Gastrocnemius medialis (tissue), 4 donors: ENCODE measurements around the gene MLPH. TPM values are rescaled to one million over a fixed set of nuclear protein-coding genes. Genes with fewer than 3 reads are reported as not detected.

Source experiments
- ATAC-seq, 2 donors: fragments of 150-250 bp; one replicate each; pipeline ENCODE4 v1.9.1; 2016
- DNase-seq, 2 donors: peaks; one replicate each; pipeline ENCODE4 v3.0.0-alpha.2; 2019
- H3K27ac ChIP-seq, 4 donors: fragments of 200-600 bp; sonication (generic); 1 replicate in 1 of 4; 2 replicates in 3 of 4; pipeline ENCODE4 v1.5.1; 2016 to 2018; ENCODE audit warnings: mild to moderate bottlenecking in 2 of 4, moderate library complexity in 1 of 4
- H3K27me3 ChIP-seq, 3 donors: fragments of 200-600 bp; sonication (generic) in 2 of 3; 1 replicate in 1 of 3; 2 replicates in 2 of 3; pipeline versions ENCODE4 v1.5.1 to v1.6.0; 2016 to 2019; ENCODE audit warnings: mild to moderate bottlenecking in 1 of 3, moderate library complexity in 1 of 3
- H3K36me3 ChIP-seq, 2 donors: fragments of 200-600 bp; sonication (generic) in 1 of 2; one replicate each; pipeline ENCODE4 v1.5.1; 2017 to 2018
- H3K4me1 ChIP-seq, 2 donors: fragments of 200-600 bp; sonication (generic) in 1 of 2; one replicate each; pipeline ENCODE4 v1.5.1; 2016 to 2017; ENCODE audit warnings: mild to moderate bottlenecking in 2 of 2
- H3K4me3 ChIP-seq, 4 donors: fragments of 200-600 bp; sonication (generic) in 3 of 4; 1 replicate in 1 of 4; 2 replicates in 3 of 4; pipeline ENCODE4 v1.5.1; 2016 to 2019; ENCODE audit warnings: mild to moderate bottlenecking in 2 of 4
- H3K9me3 ChIP-seq, 3 donors: fragments of 200-600 bp; sonication (generic) in 2 of 3; 1 replicate in 1 of 3; 2 replicates in 2 of 3; pipeline ENCODE4 v1.5.1; 2016 to 2019
- POLR2A ChIP-seq, 2 donors: fragments of 450-650 bp; IDR thresholded peaks; one replicate each; pipeline ENCODE4 v1.6.1; 2017; ENCODE audit warnings: antibody characterized with exemption in 2 of 2, mild to moderate bottlenecking in 2 of 2, moderate library complexity in 2 of 2
- in situ Hi-C, 4 donors: fragments of 200-750 bp; cut with MboI; loops; one replicate each; pipeline versions ENCODE4 v1.15.0 to v1.8.0; 2017; ENCODE audit warnings: low sequenced_read_pairs in 4 of 4
- intact Hi-C: fragments of 100-400 bp; cut with DNase I; formaldehyde crosslinking; loops from one replicate; pipeline ENCODE4 v1.15.1; 2023; ENCODE audit warnings: low total_unique reads
- total RNA-seq, 4 donors: library from RNA; depleted of rRNA; stranded (reverse); fragments of >200 nt; gene quantifications; one replicate each; pipeline versions ENCODE4 v1.1.0 to v1.2.3, GENCODE V29; 2016
- TF ChIP-seq, protein P1 (sequence below), 5 experiments: fragments of 450-650 bp in 3 of 5; fragments of 200-600 bp in 2 of 5; sonication (generic) in 2 of 5; IDR thresholded peaks in 4 of 5; conservative IDR thresholded peaks in 1 of 5; 1 replicate in 4 of 5; 2 replicates in 1 of 5; pipeline ENCODE4 v1.5.1; 2016 to 2019; ENCODE audit warnings: antibody characterized with exemption in 5 of 5, mild to moderate bottlenecking in 3 of 5, moderate library complexity in 3 of 5

Gene MLPH
- total RNA-seq, 4 donors from 2014 or later: 6.5 to 8.7 (median 7.2) TPM

DNA sequence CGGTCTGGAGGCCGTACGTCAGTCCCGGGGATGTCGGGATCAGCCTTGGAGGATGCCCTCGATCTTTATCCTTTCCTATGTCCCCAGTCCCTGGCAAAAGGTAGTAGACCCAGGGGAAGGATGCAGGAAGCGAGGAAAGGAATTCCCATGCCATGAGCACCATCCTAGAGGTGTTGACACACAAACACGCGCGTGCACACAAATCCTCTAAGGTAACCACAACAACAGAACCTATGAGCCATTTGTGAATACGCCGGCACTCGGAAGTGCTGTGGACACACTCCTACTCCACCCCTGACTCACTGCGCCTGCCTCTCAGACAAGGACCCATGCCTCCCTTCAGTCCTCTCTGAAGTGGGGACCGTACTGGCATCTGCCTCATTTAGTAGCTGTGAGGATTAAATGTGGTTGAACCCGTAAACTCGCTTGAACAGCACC, 11.3 kb upstream of the MLPH start:
- DNase-seq: no peak
- intact Hi-C loops: loop anchor here (1.0 to 10.0 kb wide), 5 partner anchors 54 to 383 kb away; no protein-coding TSS in a partner anchor
- peak; percentile 6 to 8 for ATAC-seq
- Histone ChIP-seq H3K4me3 (peak overlapping the region; percentile 58 to 85 (median 67)), H3K9me3 (no peaks in the 10 kb centered on the region), H3K4me1 (peaks cover 10 to 28% of the 10 kb centered on the region in 2 donors), H3K36me3 (no peaks in the 10 kb centered on the region), H3K27ac (peak overlapping the region; percentile 78 to 93 (median 89)), H3K27me3 (peaks cover 0 to 8% (median 5%) of the 10 kb centered on the region in 3 donors)
- TF ChIP-seq, protein P1, sequence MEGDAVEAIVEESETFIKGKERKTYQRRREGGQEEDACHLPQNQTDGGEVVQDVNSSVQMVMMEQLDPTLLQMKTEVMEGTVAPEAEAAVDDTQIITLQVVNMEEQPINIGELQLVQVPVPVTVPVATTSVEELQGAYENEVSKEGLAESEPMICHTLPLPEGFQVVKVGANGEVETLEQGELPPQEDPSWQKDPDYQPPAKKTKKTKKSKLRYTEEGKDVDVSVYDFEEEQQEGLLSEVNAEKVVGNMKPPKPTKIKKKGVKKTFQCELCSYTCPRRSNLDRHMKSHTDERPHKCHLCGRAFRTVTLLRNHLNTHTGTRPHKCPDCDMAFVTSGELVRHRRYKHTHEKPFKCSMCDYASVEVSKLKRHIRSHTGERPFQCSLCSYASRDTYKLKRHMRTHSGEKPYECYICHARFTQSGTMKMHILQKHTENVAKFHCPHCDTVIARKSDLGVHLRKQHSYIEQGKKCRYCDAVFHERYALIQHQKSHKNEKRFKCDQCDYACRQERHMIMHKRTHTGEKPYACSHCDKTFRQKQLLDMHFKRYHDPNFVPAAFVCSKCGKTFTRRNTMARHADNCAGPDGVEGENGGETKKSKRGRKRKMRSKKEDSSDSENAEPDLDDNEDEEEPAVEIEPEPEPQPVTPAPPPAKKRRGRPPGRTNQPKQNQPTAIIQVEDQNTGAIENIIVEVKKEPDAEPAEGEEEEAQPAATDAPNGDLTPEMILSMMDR (IDR thresholded peaks at IDR 0.05 in 4 of 5, conservative IDR thresholded peaks at IDR 0.05 in 1 of 5): peak in 3 of 5 experiments; percentile 7 to 38 (median 8)
- no peak for TF ChIP-seq POLR2A (IDR thresholded peaks at IDR 0.05)
- in situ Hi-C loops: loop anchor here in 3 of 4 donors (5.0 to 10.0 kb wide), 3 partner anchors 51 to 351 kb away; no protein-coding TSS in a partner anchor

DNA sequence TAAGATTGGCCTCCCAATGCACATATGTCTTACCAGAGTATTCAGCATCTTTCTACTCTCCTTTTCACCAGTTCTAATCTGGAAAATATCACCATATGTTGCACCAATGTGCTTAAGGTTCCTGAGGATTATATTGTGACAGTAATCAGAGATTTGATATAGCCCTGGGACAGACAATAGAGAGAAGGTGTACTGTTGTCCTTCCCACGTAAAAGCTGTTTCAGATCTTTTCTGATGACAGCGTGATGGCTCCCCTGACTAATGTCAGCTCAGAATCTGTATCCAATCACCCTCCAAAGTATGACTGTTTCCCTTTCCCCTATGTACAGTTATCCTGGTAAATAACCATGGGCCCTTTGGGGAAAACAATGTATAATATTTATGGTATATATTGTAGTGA, 9.0 kb upstream of the MLPH start:
- Histone ChIP-seq H3K9me3 (no peaks in the 10 kb centered on the region), H3K4me3 (no peak overlapping the region), H3K27ac (no peak overlapping the region), H3K27me3 (peaks cover 0 to 8% (median 5%) of the 10 kb centered on the region in 3 donors), H3K4me1 (peaks cover 13 to 25% of the 10 kb centered on the region in 2 donors), H3K36me3 (no peaks in the 10 kb centered on the region)
- no peak for TF ChIP-seq POLR2A (IDR thresholded peaks at IDR 0.05)
- TF ChIP-seq, protein P1 (IDR thresholded peaks at IDR 0.05 in 4 of 5, conservative IDR thresholded peaks at IDR 0.05 in 1 of 5): no peak
- in situ Hi-C loops (loop anchor here in 3 of 4 donors (5.0 to 10.0 kb wide), 3 partner anchors 53 to 353 kb away; no protein-coding TSS in a partner anchor), intact Hi-C loops (loop anchor here (5.0 to 10.0 kb wide), 3 partner anchors 161 to 353 kb away; no protein-coding TSS in a partner anchor)
- DNase-seq (no peak), ATAC-seq (no peak)

DNA sequence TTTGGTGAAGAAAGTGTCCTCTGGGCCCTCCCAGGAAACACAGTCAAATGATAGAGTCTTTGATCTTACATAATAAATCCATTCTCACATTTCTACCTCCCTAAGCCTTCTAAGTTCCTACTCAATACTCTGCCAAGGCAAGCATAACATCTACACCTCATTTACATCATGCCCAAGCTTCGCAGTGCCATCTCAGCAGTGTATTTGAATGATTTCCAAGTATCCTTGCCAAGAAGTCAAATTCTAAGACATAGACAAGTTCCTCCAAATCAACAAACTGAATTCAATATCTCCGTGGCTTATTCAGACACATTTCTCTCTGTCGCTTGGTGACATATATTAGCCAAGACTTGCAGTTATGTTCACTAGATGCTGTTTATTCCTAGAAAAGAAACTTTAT, 8.1 kb upstream of the MLPH start:
- TF ChIP-seq, protein P1 (IDR thresholded peaks at IDR 0.05 in 4 of 5, conservative IDR thresholded peaks at IDR 0.05 in 1 of 5): no peak
- no peak for TF ChIP-seq POLR2A (IDR thresholded peaks at IDR 0.05)
- H3K4me1 ChIP-seq: peaks cover 15 to 24% of the 10 kb centered on the region in 2 donors
- H3K9me3 ChIP-seq: no peaks in the 10 kb centered on the region
- H3K27me3 ChIP-seq: peaks cover 0 to 8% (median 5%) of the 10 kb centered on the region in 3 donors
- intact Hi-C loops: loop anchor here (5.0 to 10.0 kb wide), 3 partner anchors 162 to 354 kb away; no protein-coding TSS in a partner anchor
- H3K4me3 ChIP-seq: no peak overlapping the region
- no peaks in the 10 kb centered on the region for H3K36me3 ChIP-seq
- H3K27ac ChIP-seq: no peak overlapping the region
- in situ Hi-C loops: loop anchor here in 3 of 4 donors (5.0 to 10.0 kb wide), 3 partner anchors 54 to 354 kb away; no protein-coding TSS in a partner anchor
- DNase-seq: no peak
- ATAC-seq: no peak

DNA sequence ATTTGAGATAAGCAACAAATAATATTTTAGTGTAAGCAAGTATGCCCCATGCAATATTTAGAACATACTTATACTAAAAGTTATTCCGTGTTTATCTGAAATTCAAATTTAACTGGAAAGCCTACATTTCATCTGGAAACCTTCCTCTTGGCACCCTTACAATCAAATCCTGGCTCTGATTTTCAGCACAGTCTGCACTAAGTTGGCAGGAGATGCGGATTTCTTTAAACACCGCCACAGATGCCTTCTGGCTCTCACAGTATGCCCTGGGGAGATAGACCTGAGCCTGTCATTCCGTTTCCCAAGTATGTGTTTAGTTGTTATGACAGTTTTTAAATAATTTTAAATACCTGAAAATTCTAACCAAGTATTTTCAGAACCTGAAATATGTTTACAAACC, 7.3 kb upstream of the MLPH start:
- H3K9me3 ChIP-seq: no peaks in the 10 kb centered on the region
- no peaks in the 10 kb centered on the region for H3K36me3 ChIP-seq
- H3K4me1 ChIP-seq: peaks cover 15 to 17% of the 10 kb centered on the region in 2 donors
- no peak overlapping the region for H3K4me3 ChIP-seq
- TF ChIP-seq, protein P1 (IDR thresholded peaks at IDR 0.05 in 4 of 5, conservative IDR thresholded peaks at IDR 0.05 in 1 of 5): no peak
- TF ChIP-seq POLR2A (IDR thresholded peaks at IDR 0.05): no peak
- in situ Hi-C loops (loop anchor here in 3 of 4 donors (5.0 to 10.0 kb wide), 3 partner anchors 55 to 355 kb away; no protein-coding TSS in a partner anchor), intact Hi-C loops (loop anchor here (5.0 to 10.0 kb wide), 3 partner anchors 162 to 355 kb away; no protein-coding TSS in a partner anchor)
- no peak overlapping the region for H3K27ac ChIP-seq
- peaks cover 0 to 8% (median 5%) of the 10 kb centered on the region in 3 donors for H3K27me3 ChIP-seq
- no peak for ATAC-seq
- DNase-seq: no peak
